B cell (primary cell): ENCODE results near the gene NRBP1. TPM values are rescaled to one million over a fixed set of nuclear protein-coding genes. Genes with fewer than 3 reads are reported as not detected.
A peak's percentile ranks its signal among the peaks of the same experiment; 100 is the strongest.

Experiments
- ATAC-seq: fragments of 200-7000 bp; cut with Tn5 transposase; one replicate; pipeline ENCODE4 v1.10.0; 2021; ENCODE audit warnings: low read depth, mild to moderate bottlenecking, moderate number of reproducible peaks, moderate library complexity
- CTCF ChIA-PET: fragments of 350-600 bp; sonication (Branson Sonifier 250); formaldehyde crosslinking; loops from one replicate; lab custom pipeline; 2021; ENCODE audit warnings: antibody characterized with exemption, inconsistent platforms; lab: Charles Lee
- POLR2A ChIA-PET: fragments of 350-600 bp; sonication (Branson Sonifier 250); formaldehyde crosslinking; loops from one replicate; lab custom pipeline; 2021; ENCODE audit warnings: antibody characterized with exemption; lab: Charles Lee
- DNase-seq: peaks from one replicate; pipeline ENCODE4 v3.0.0; 2013
- H2AFZ ChIP-seq: 2 replicates; pipeline ENCODE4 v1.6.1; 2012; ENCODE audit warnings: mild to moderate bottlenecking, low read depth, low read length; ENCODE audit not compliant: insufficient read depth, poor library complexity, severe bottlenecking
- H3K27ac ChIP-seq, 2 donors: 1 replicate in 1 of 2; 2 replicates in 1 of 2; pipeline ENCODE4 v1.5.1; 2012 to 2013; ENCODE audit warnings: low read length in 2 of 2, mild to moderate bottlenecking in 2 of 2, moderate library complexity in 1 of 2
- H3K27me3 ChIP-seq, 4 experiments: fragments of 200-600 bp in 1 of 4; sonication (generic) in 1 of 4; replicated peaks in 1 of 4; 1 replicate in 2 of 4; 2 replicates in 2 of 4; pipeline versions ENCODE4 v1.6.1 to v1.7.0; 2013 to 2016; ENCODE audit warnings: low read length in 3 of 4, mild to moderate bottlenecking in 2 of 4, mixed read lengths in 1 of 4, moderate library complexity in 1 of 4; ENCODE audit not compliant: insufficient read depth in 4 of 4, control insufficient read depth in 3 of 4; ENCODE audit errors: control extremely low read depth in 1 of 4
- H3K36me3 ChIP-seq, 2 experiments: replicated peaks in 1 of 2; 1 replicate in 1 of 2; 2 replicates in 1 of 2; pipeline versions ENCODE4 v1.6.1 to v1.7.1; 2013; ENCODE audit warnings: low read length in 1 of 2; ENCODE audit not compliant: insufficient read depth in 2 of 2, control insufficient read depth in 1 of 2; ENCODE audit errors: control extremely low read depth in 1 of 2, extremely low read depth in 1 of 2
- H3K4me1 ChIP-seq, 2 donors: fragments of 200-600 bp in 1 of 2; sonication (generic) in 1 of 2; 1 replicate in 1 of 2; 2 replicates in 1 of 2; pipeline versions ENCODE4 v1.5.1 to v1.6.1; 2013 to 2017; ENCODE audit warnings: low read length in 2 of 2; ENCODE audit not compliant: control insufficient read depth in 2 of 2, insufficient read depth in 2 of 2
- H3K4me2 ChIP-seq: replicated peaks from 2 replicates; pipeline ENCODE3; 2012; ENCODE audit warnings: mild to moderate bottlenecking, low read depth, low read length; ENCODE audit not compliant: poor library complexity, severe bottlenecking
- H3K4me3 ChIP-seq, 5 experiments: fragments of 200-600 bp in 1 of 5; sonication (generic) in 1 of 5; 1 replicate in 3 of 5; 2 replicates in 2 of 5; pipeline versions ENCODE4 v1.5.1 to v1.7.0; 2011 to 2016; ENCODE audit warnings: low read length in 4 of 5, mild to moderate bottlenecking in 4 of 5, low read depth in 2 of 5, control low read depth in 1 of 5, moderate library complexity in 1 of 5; ENCODE audit not compliant: insufficient read depth in 1 of 5; ENCODE audit errors: control extremely low read depth in 1 of 5, extremely low read depth in 1 of 5
- H3K79me2 ChIP-seq: fragments of 200-600 bp; sonication (generic); one replicate; pipeline ENCODE4 v1.6.0; 2016; ENCODE audit warnings: low read length; ENCODE audit not compliant: control insufficient read depth, insufficient read depth
- H3K9ac ChIP-seq: fragments of 200-600 bp; sonication (generic); 2 replicates; pipeline ENCODE4 v1.6.1; 2017; ENCODE audit warnings: mild to moderate bottlenecking, low read length, moderate library complexity
- H3K9me3 ChIP-seq, 3 donors: one replicate each; pipeline versions ENCODE4 v1.6.1 to v1.7.1; 2013; ENCODE audit warnings: low read length in 2 of 3; ENCODE audit not compliant: control insufficient read depth in 2 of 3, insufficient read depth in 1 of 3; ENCODE audit errors: control extremely low read depth in 1 of 3
- H4K20me1 ChIP-seq: 2 replicates; pipeline ENCODE4 v1.6.0; 2012; ENCODE audit warnings: mild to moderate bottlenecking, low read length; ENCODE audit not compliant: insufficient read depth, control insufficient read depth, poor library complexity, severe bottlenecking
- H3K27ac Mint-ChIP-seq: one replicate; pipeline ENCODE4 v1.8.0; 2021; ENCODE audit warnings: mixed read lengths
- H3K27me3 Mint-ChIP-seq: one replicate; pipeline ENCODE4 v1.8.0; 2021; ENCODE audit warnings: mixed read lengths
- H3K4me1 Mint-ChIP-seq: one replicate; pipeline ENCODE4 v1.8.0; 2021; ENCODE audit warnings: mixed read lengths
- H3K4me3 Mint-ChIP-seq: one replicate; pipeline ENCODE4 v1.8.0; 2021; ENCODE audit warnings: mixed read lengths
- H3K9me3 Mint-ChIP-seq: one replicate; pipeline ENCODE4 v1.8.0; 2022; ENCODE audit warnings: mixed read lengths; ENCODE audit not compliant: insufficient read depth
- CTCF ChIP-seq: fragments of 200-600 bp; IDR thresholded peaks from one replicate; pipeline ENCODE4 v1.8.0; 2022; ENCODE audit warnings: antibody characterized with exemption, mild to moderate bottlenecking
- EZH2 ChIP-seq: IDR thresholded peaks from 2 replicates; pipeline ENCODE4 v1.6.1; 2012; ENCODE audit warnings: borderline replicate concordance, low read depth, mild to moderate bottlenecking, moderate library complexity, low read length; ENCODE audit not compliant: insufficient read depth, poor library complexity, severe bottlenecking
- WGBS: methylation state at CpG from one replicate; pipeline ENCODE4 v1.1.5; 2013; ENCODE audit warnings: missing lambda C conversion rate; ENCODE audit not compliant: insufficient coverage; 5-methylcytosine and 5-hydroxymethylcytosine counted together
- intact Hi-C: fragments of 100-400 bp; cut with micrococcal nuclease; formaldehyde crosslinking; loops from one replicate; pipeline ENCODE4 v1.10.0; 2022
- polyA plus RNA-seq: library from polyadenylated mRNA; depleted of rRNA; stranded (reverse); fragments of >200 nt; gene quantifications from 2 replicates; pipeline ENCODE4 v1.2.3, GENCODE V29; 2012
- total RNA-seq, 2 donors: library from RNA; stranded (reverse); fragments of 120-200 nt in 1 of 2; gene quantifications; 1 replicate in 1 of 2; 2 replicates in 1 of 2; pipeline versions ENCODE4 v1.2.3 to v1.2.4, GENCODE V29; 2013 to 2022

NRBP1 gene
- total and polyA plus RNA-seq, 2 donors (not counting 1 experiment from before 2014, with no cell fraction given): 69.2 to 115 TPM

- Mint-ChIP-seq H3K27ac (peak within 1 kb of the TSS; percentile 96), H3K4me3 (peak within 1 kb of the TSS; percentile 94), H3K9me3 (no peaks in the 10 kb centered on the region), H3K27me3 (no peaks in the 10 kb centered on the region), H3K4me1 (peaks cover 30% of the 10 kb centered on the region)
- Histone ChIP-seq H3K4me2 (peak within 1 kb of the TSS; percentile 88), H3K9ac (peak within 1 kb of the TSS; percentile 78), H3K27ac (peak within 1 kb of the TSS; percentile 56 to 94), H4K20me1 (peaks cover 31% of the 10 kb centered on the region), H2AFZ (peak within 1 kb of the TSS; percentile 92), H3K27me3 (no peaks in the 10 kb centered on the region), H3K4me1 (peaks cover 16 to 20% of the 10 kb centered on the region in 2 donors), H3K9me3 (no peaks in the 10 kb centered on the region), H3K4me3 (peak within 1 kb of the TSS; percentile 40 to 66 (median 63)), H3K79me2 (peaks cover 44% of the 10 kb centered on the region), H3K36me3 (peaks cover 7 to 63% of the 10 kb centered on the region in 2 experiments)
- 11% methylated on average over 50 of the region's 67 CpGs for WGBS
- POLR2A ChIA-PET: interaction anchor here (0.6 to 2.6 kb wide), 7 partner anchors 10 to 169 kb away, joined by 3 to 36 read pairs (median 5); partner anchors contain the start of genes ATRAID, EIF2B4, GTF3C2 and MPV17
- DNase-seq: peak; percentile 92
- CTCF ChIA-PET: interaction anchor here (1.5 to 2.4 kb wide), 5 partner anchors 10 to 78 kb away, joined by 3 to 12 read pairs (median 7); partner anchors contain the start of genes NRBP1, PPM1G and SNX17
- intact Hi-C loops: loop anchor here (1.0 to 2.0 kb wide), 7 partner anchors 11 to 248 kb away; partner anchors contain the start of genes CCDC121, EIF2B4, GPN1 and GTF3C2
- ATAC-seq: peak; percentile 94
- TF ChIP-seq EZH2 (no peak), CTCF (no peak)
These were observed 47.5 kb upstream of the NRBP1 start, which contains the start of gene ZNF513 for GRCh38 chr2:27380626-27381545. Gene ZNF513, minus strand, starts transcription at chr2:27380734. Its CDS starts 208 bp downstream, at chr2:27380526.
